ENCODE measurements around the gene LAD1. TPM values are rescaled to one million over a fixed set of nuclear protein-coding genes. Genes with fewer than 3 reads are reported as not detected.

The LAD1 gene
- polyA plus RNA-seq, 3 donors, result not detected

- Histone ChIP-seq H3K79me2 (ENCODE audit: insufficient read depth, low read length) (no peaks in the 10 kb centered on the region), H3K4me1 (ENCODE audit: control insufficient read depth in 1 of 2, insufficient read depth in 2 of 2, low read length in 2 of 2) (no peaks in the 10 kb centered on the region), H3K4me3 (replicated peaks in 1 of 3; ENCODE audit: low read depth in 2 of 3, low read length in 3 of 3) (no peak overlapping the region), H4K20me1 (ENCODE audit: insufficient read depth, low read length) (no peaks in the 10 kb centered on the region), H3K9ac (ENCODE audit: insufficient read depth, low read length, poor library complexity, severe bottlenecking) (no peak overlapping the region), H2AFZ (ENCODE audit: insufficient read depth, low read depth, low read length, poor library complexity, severe bottlenecking) (no peak overlapping the region), H3K27me3 (ENCODE audit: control insufficient read depth in 2 of 2, insufficient read depth in 2 of 2, low read length in 2 of 2) (no peaks in the 10 kb centered on the region), H3K27ac (ENCODE audit: low read depth in 1 of 2, low read length in 2 of 2) (no peak overlapping the region), H3K36me3 (replicated peaks in 1 of 2; ENCODE audit: control insufficient read depth in 1 of 2, insufficient read depth in 2 of 2, low read length in 2 of 2) (no peaks in the 10 kb centered on the region), H3K9me3 (replicated peaks in 1 of 2; ENCODE audit: control insufficient read depth in 1 of 2, insufficient read depth in 1 of 2, low read length in 2 of 2) (no peaks in the 10 kb centered on the region), H3K4me2 (replicated peaks; ENCODE audit: extremely low read depth, low read length, poor library complexity, severe bottlenecking) (no peak overlapping the region)
- no peak overlapping the region for H3K4me3 Mint-ChIP-seq
- intact Hi-C loops (cut with micrococcal nuclease), result no loop called here
- H3K9me3 Mint-ChIP-seq, result no peaks in the 10 kb centered on the region
- H3K36me3 Mint-ChIP-seq, result no peaks in the 10 kb centered on the region
- TF ChIP-seq CTCF (IDR thresholded peaks at IDR 0.05), result no peak
- WGBS (ENCODE audit: insufficient coverage), result 96% methylated on average over 10 of the region's 15 CpGs
- H3K4me1 Mint-ChIP-seq, result no peaks in the 10 kb centered on the region
- peaks cover 6 to 8% (median 7%) of the 10 kb centered on the region in 3 donors for H3K27me3 Mint-ChIP-seq (ENCODE audit: low read depth in 3 of 3)
- H3K27ac Mint-ChIP-seq, result no peak overlapping the region
- no peak for DNase-seq
Measured at GRCh38 chr1:201414051-201414738, 15.1 kb upstream of the LAD1 start.

DNA sequence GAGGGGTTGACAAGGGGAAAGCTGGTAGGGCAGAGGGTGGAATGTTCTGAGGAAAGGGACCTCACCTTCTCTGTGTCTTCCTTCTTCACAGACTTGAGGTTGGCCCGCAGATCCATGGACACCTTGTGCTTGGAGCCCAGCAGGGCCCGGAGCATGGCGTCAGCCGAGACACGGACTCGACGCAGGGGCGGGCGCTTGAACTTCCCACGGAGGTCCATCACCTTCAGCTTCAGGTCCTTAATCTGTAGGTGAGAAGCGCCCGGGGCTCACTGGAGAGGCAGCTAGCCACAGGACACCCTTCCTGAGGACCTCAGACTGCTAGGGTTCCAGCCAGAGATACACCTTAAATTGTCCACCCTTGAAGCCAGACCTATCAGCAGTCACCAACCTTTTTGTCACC is 12.2 kb upstream of the LAD1 start:
- Histone ChIP-seq H3K27ac (ENCODE audit: low read depth in 1 of 2, low read length in 2 of 2) (no peak overlapping the region), H3K27me3 (ENCODE audit: control insufficient read depth in 2 of 2, insufficient read depth in 2 of 2, low read length in 2 of 2) (no peaks in the 10 kb centered on the region), H2AFZ (ENCODE audit: insufficient read depth, low read depth, low read length, poor library complexity, severe bottlenecking) (no peak overlapping the region), H3K79me2 (ENCODE audit: insufficient read depth, low read length) (no peaks in the 10 kb centered on the region), H3K9ac (ENCODE audit: insufficient read depth, low read length, poor library complexity, severe bottlenecking) (no peak overlapping the region), H3K36me3 (replicated peaks in 1 of 2; ENCODE audit: control insufficient read depth in 1 of 2, insufficient read depth in 2 of 2, low read length in 2 of 2) (no peaks in the 10 kb centered on the region), H3K4me3 (replicated peaks in 1 of 3; ENCODE audit: low read depth in 2 of 3, low read length in 3 of 3) (no peak overlapping the region), H3K4me2 (replicated peaks; ENCODE audit: extremely low read depth, low read length, poor library complexity, severe bottlenecking) (no peak overlapping the region), H4K20me1 (ENCODE audit: insufficient read depth, low read length) (no peaks in the 10 kb centered on the region), H3K9me3 (replicated peaks in 1 of 2; ENCODE audit: control insufficient read depth in 1 of 2, insufficient read depth in 1 of 2, low read length in 2 of 2) (no peaks in the 10 kb centered on the region), H3K4me1 (ENCODE audit: control insufficient read depth in 1 of 2, insufficient read depth in 2 of 2, low read length in 2 of 2) (no peaks in the 10 kb centered on the region)
- H3K4me3 Mint-ChIP-seq, result no peak overlapping the region
- no peak for TF ChIP-seq CTCF (IDR thresholded peaks at IDR 0.05)
- H3K27me3 Mint-ChIP-seq (ENCODE audit: low read depth in 3 of 3), result peaks cover 6 to 11% (median 10%) of the 10 kb centered on the region in 3 donors
- 93% methylated on average over 12 of the region's 12 CpGs for WGBS (ENCODE audit: insufficient coverage)
- no peaks in the 10 kb centered on the region for H3K9me3 Mint-ChIP-seq
- intact Hi-C loops (cut with micrococcal nuclease), result no loop called here
- H3K27ac Mint-ChIP-seq, result no peak overlapping the region
- no peak for DNase-seq
- H3K4me1 Mint-ChIP-seq, result peaks cover 2% of the 10 kb centered on the region
- H3K36me3 Mint-ChIP-seq, result no peaks in the 10 kb centered on the region

All from CD14-positive monocyte (primary cell).